CD14-positive monocyte (primary cell): ENCODE data around the gene GNAZ. TPM values are rescaled to one million over a fixed set of nuclear protein-coding genes. Genes with fewer than 3 reads are reported as not detected.
A peak's percentile ranks its signal among the peaks of the same experiment; 100 is the strongest.

Experiments
- DNase-seq, 3 donors: peaks; one replicate each; pipeline ENCODE4 v3.0.0-alpha.2; 2011 to 2022
- H2AFZ ChIP-seq: 2 replicates; pipeline ENCODE4 v1.6.0; 2012; ENCODE audit warnings: mild to moderate bottlenecking, low read depth, low read length, inconsistent platforms; ENCODE audit not compliant: insufficient read depth, poor library complexity, severe bottlenecking
- H3K27ac ChIP-seq, 2 donors: 1 replicate in 1 of 2; 2 replicates in 1 of 2; pipeline ENCODE4 v1.5.1; 2012 to 2013; ENCODE audit warnings: low read length in 2 of 2, control low read depth in 1 of 2, inconsistent platforms in 1 of 2, low read depth in 1 of 2, mild to moderate bottlenecking in 1 of 2
- H3K27me3 ChIP-seq, 2 donors: one replicate each; pipeline versions ENCODE4 v1.6.0 to v1.6.1; 2011 to 2013; ENCODE audit warnings: low read length in 2 of 2; ENCODE audit not compliant: control insufficient read depth in 2 of 2, insufficient read depth in 2 of 2
- H3K36me3 ChIP-seq, 2 donors: replicated peaks in 1 of 2; 1 replicate in 1 of 2; 2 replicates in 1 of 2; pipeline versions ENCODE4 v1.5.1 to v1.6.1; 2012 to 2013; ENCODE audit warnings: low read length in 2 of 2, control low read depth in 1 of 2, inconsistent platforms in 1 of 2, mild to moderate bottlenecking in 1 of 2; ENCODE audit not compliant: insufficient read depth in 2 of 2, control insufficient read depth in 1 of 2
- H3K4me1 ChIP-seq, 2 donors: 1 replicate in 1 of 2; 2 replicates in 1 of 2; pipeline versions ENCODE4 v1.5.1 to v1.6.1; 2012 to 2013; ENCODE audit warnings: low read length in 2 of 2, control low read depth in 1 of 2, inconsistent platforms in 1 of 2, mild to moderate bottlenecking in 1 of 2, moderate library complexity in 1 of 2; ENCODE audit not compliant: insufficient read depth in 2 of 2, control insufficient read depth in 1 of 2
- H3K4me2 ChIP-seq: replicated peaks from 2 replicates; pipeline ENCODE3; 2012; ENCODE audit warnings: low read length, moderate library complexity, mild to moderate bottlenecking; ENCODE audit not compliant: poor library complexity, severe bottlenecking; ENCODE audit errors: extremely low read depth
- H3K4me3 ChIP-seq, 3 experiments: fragments of 200-600 bp in 1 of 3; sonication (generic) in 1 of 3; replicated peaks in 1 of 3; 1 replicate in 2 of 3; 2 replicates in 1 of 3; pipeline ENCODE4 v1.5.1; 2011 to 2013; ENCODE audit warnings: low read length in 3 of 3, mild to moderate bottlenecking in 3 of 3, control low read depth in 2 of 3, low read depth in 2 of 3, inconsistent platforms in 1 of 3, moderate library complexity in 1 of 3
- H3K79me2 ChIP-seq: 2 replicates; pipeline ENCODE4 v1.6.0; 2012; ENCODE audit warnings: mild to moderate bottlenecking, control low read depth, inconsistent platforms, low read length, moderate library complexity; ENCODE audit not compliant: insufficient read depth
- H3K9ac ChIP-seq: 2 replicates; pipeline ENCODE4 v1.6.0; 2017; ENCODE audit warnings: low read length, mild to moderate bottlenecking; ENCODE audit not compliant: insufficient read depth, poor library complexity, severe bottlenecking
- H3K9me3 ChIP-seq, 2 donors: replicated peaks in 1 of 2; 1 replicate in 1 of 2; 2 replicates in 1 of 2; pipeline versions ENCODE4 v1.5.1 to v1.6.1; 2012 to 2013; ENCODE audit warnings: low read length in 2 of 2, control low read depth in 1 of 2; ENCODE audit not compliant: control insufficient read depth in 1 of 2, insufficient read depth in 1 of 2
- H4K20me1 ChIP-seq: 2 replicates; pipeline ENCODE4 v1.6.0; 2012; ENCODE audit warnings: mild to moderate bottlenecking, low read length, control low read depth, moderate library complexity; ENCODE audit not compliant: insufficient read depth
- H3K27ac Mint-ChIP-seq, 7 donors: one replicate each; pipeline ENCODE4 v1.8.0; 2020; ENCODE audit warnings: mild to moderate bottlenecking in 7 of 7, mixed read lengths in 7 of 7, moderate library complexity in 6 of 7, inconsistent platforms in 2 of 7
- H3K27me3 Mint-ChIP-seq, 3 donors: one replicate each; pipeline ENCODE4 v1.8.0; 2021 to 2022; ENCODE audit warnings: low read depth in 3 of 3, mild to moderate bottlenecking in 3 of 3, mixed read lengths in 3 of 3, moderate library complexity in 3 of 3, inconsistent platforms in 1 of 3
- H3K36me3 Mint-ChIP-seq, 2 donors: one replicate each; pipeline ENCODE4 v1.8.0; 2020; ENCODE audit warnings: mixed read lengths in 2 of 2, inconsistent platforms in 1 of 2, mild to moderate bottlenecking in 1 of 2
- H3K4me1 Mint-ChIP-seq: one replicate; pipeline ENCODE4 v1.8.0; 2020; ENCODE audit warnings: mild to moderate bottlenecking, mixed read lengths
- H3K4me3 Mint-ChIP-seq, 2 donors: one replicate each; pipeline ENCODE4 v1.8.0; 2020; ENCODE audit warnings: mild to moderate bottlenecking in 2 of 2, mixed read lengths in 2 of 2, moderate library complexity in 1 of 2
- H3K9me3 Mint-ChIP-seq, 7 donors: one replicate each; pipeline ENCODE4 v1.8.0; 2020 to 2022; ENCODE audit warnings: mixed read lengths in 7 of 7, mild to moderate bottlenecking in 6 of 7, moderate library complexity in 6 of 7, inconsistent platforms in 2 of 7
- CTCF ChIP-seq: fragments of 200-600 bp; IDR thresholded peaks from one replicate; pipeline ENCODE4 v1.8.0; 2022; ENCODE audit warnings: antibody characterized with exemption, mild to moderate bottlenecking
- WGBS: methylation state at CpG from one replicate; pipeline ENCODE4 v1.1.5; 2013; ENCODE audit warnings: missing lambda C conversion rate; ENCODE audit not compliant: insufficient coverage; 5-methylcytosine and 5-hydroxymethylcytosine counted together
- intact Hi-C, 2 donors: fragments of 100-400 bp; cut with micrococcal nuclease; formaldehyde crosslinking; loops; one replicate each; pipeline versions ENCODE4 v1.15.0 to v1.15.1; 2023
- polyA plus RNA-seq, 3 donors: library from polyadenylated mRNA; depleted of rRNA in 1 of 3; unstranded in 2 of 3; stranded (reverse) in 1 of 3; fragments of 300-500 nt in 2 of 3; fragments of >200 nt in 1 of 3; fragmentation: Illumina TruSeq in 2 of 3; gene quantifications; 1 replicate in 2 of 3; 2 replicates in 1 of 3; pipeline ENCODE4 v1.2.3, GENCODE V29; 2012 to 2021

GNAZ gene
- polyA plus RNA-seq, 3 donors, result 0.04 to 0.05 TPM; not detected in 1

DNA sequence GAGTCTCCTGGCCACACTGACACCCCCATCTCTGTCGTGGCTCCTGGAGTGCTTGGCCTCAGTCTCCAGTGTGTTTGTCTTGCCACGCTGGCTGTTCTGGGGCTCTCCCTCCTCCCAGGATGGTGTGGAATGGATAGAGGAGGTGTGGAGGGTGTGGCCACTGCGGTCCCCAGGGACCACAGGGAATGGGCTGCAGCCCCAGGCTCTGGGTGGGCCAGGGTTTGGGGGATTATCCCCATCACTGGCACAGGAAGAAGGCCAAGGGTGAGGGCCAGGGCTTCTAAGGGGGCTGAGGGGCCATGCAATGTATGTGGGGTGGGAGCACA, 8.1 kb downstream of the GNAZ start:
- Histone ChIP-seq H2AFZ (no peak overlapping the region), H3K9ac (no peak overlapping the region), H3K4me2 (no peak overlapping the region), H3K27me3 (no peaks in the 10 kb centered on the region), H4K20me1 (no peaks in the 10 kb centered on the region), H3K79me2 (no peaks in the 10 kb centered on the region), H3K4me1 (no peaks in the 10 kb centered on the region), H3K4me3 (no peak overlapping the region), H3K9me3 (no peaks in the 10 kb centered on the region), H3K27ac (no peak overlapping the region), H3K36me3 (no peaks in the 10 kb centered on the region)
- Mint-ChIP-seq H3K27me3 (peaks cover 0 to 7% (median 6%) of the 10 kb centered on the region in 3 donors), H3K27ac (no peak overlapping the region), H3K4me1 (no peaks in the 10 kb centered on the region), H3K4me3 (no peak overlapping the region), H3K9me3 (no peaks in the 10 kb centered on the region), H3K36me3 (no peaks in the 10 kb centered on the region)
- 94% methylated on average over 3 of the region's 3 CpGs for WGBS
- DNase-seq, result no peak
- intact Hi-C loops, result no loop called here
- no peak for TF ChIP-seq CTCF

GRCh38 chr22:23079240-23079768, 9.0 kb downstream of the GNAZ start:
- no peak overlapping the region for H3K4me3 ChIP-seq
- no peaks in the 10 kb centered on the region for H4K20me1 ChIP-seq
- no peaks in the 10 kb centered on the region for H3K36me3 ChIP-seq
- no peak for DNase-seq
- H3K27ac Mint-ChIP-seq, result peak overlapping the region in 1 of 7 donors; percentile 82
- TF ChIP-seq CTCF, result no peak
- H3K4me3 Mint-ChIP-seq, result no peak overlapping the region
- no peaks in the 10 kb centered on the region for H3K9me3 ChIP-seq
- H3K27ac ChIP-seq, result no peak overlapping the region
- H3K27me3 Mint-ChIP-seq, result peaks cover 0 to 7% (median 3%) of the 10 kb centered on the region in 3 donors
- no peaks in the 10 kb centered on the region for H3K79me2 ChIP-seq
- no peaks in the 10 kb centered on the region for H3K9me3 Mint-ChIP-seq
- H3K4me1 ChIP-seq, result no peaks in the 10 kb centered on the region
- WGBS, result 91% methylated on average over 8 of the region's 9 CpGs
- intact Hi-C loops, result no loop called here
- H3K27me3 ChIP-seq, result no peaks in the 10 kb centered on the region
- H2AFZ ChIP-seq, result no peak overlapping the region
- H3K36me3 Mint-ChIP-seq, result no peaks in the 10 kb centered on the region
- no peaks in the 10 kb centered on the region for H3K4me1 Mint-ChIP-seq
- H3K9ac ChIP-seq, result no peak overlapping the region
- no peak overlapping the region for H3K4me2 ChIP-seq
